COLO668 (cell line): ENCODE data around the gene HS6ST1.
A peak's percentile ranks its signal among the peaks of the same experiment; 100 is the strongest.

ENCODE experiments used
- DNase-seq: peaks from one replicate; lab custom pipeline; 2025; ENCODE audit not compliant: unreplicated experiment; lab: John Stamatoyannopoulos, UW

HS6ST1 gene

GRCh38 chr2:128300151-128301020 lies 18.3 kb downstream of the HS6ST1 start:
- no peak for DNase-seq

GRCh38 chr2:128299628-128300027 lies 19.0 kb downstream of the HS6ST1 start:
- DNase-seq: no peak

- no peak for DNase-seq
Observed at GRCh38 chr2:128298846-128299507, 19.7 kb downstream of the HS6ST1 start.

- no peak for DNase-seq
Observed at GRCh38 chr2:128298286-128298685, 20.4 kb downstream of the HS6ST1 start.

GRCh38 chr2:128293870-128294455 lies 24.7 kb downstream of the HS6ST1 start:
- no peak for DNase-seq

- no peak for DNase-seq
Observed at GRCh38 chr2:128293426-128293755, 25.3 kb downstream of the HS6ST1 start.

- DNase-seq: no peak
Observed at GRCh38 chr2:128292599-128293425, 25.9 kb downstream of the HS6ST1 start.

GRCh38 chr2:128291844-128292598 lies 26.6 kb downstream of the HS6ST1 start:
- DNase-seq: no peak

- peak; percentile 12 for DNase-seq
Observed at GRCh38 chr2:128291161-128291843, 27.4 kb downstream of the HS6ST1 start.

- no peak for DNase-seq
Observed at GRCh38 chr2:128290356-128290755, 28.3 kb downstream of the HS6ST1 start.

GRCh38 chr2:128289439-128289838 lies 29.2 kb downstream of the HS6ST1 start:
- no peak for DNase-seq

- no peak for DNase-seq
Observed at GRCh38 chr2:128288781-128289180, 29.9 kb downstream of the HS6ST1 start.

- no peak for DNase-seq
Observed at GRCh38 chr2:128287780-128288735, 30.6 kb downstream of the HS6ST1 start.

- no peak for DNase-seq
Observed at GRCh38 chr2:128286905-128287779, 31.5 kb downstream of the HS6ST1 start.

GRCh38 chr2:128286011-128286721 lies 32.5 kb downstream of the HS6ST1 start:
- DNase-seq: no peak

- DNase-seq: no peak
Observed at GRCh38 chr2:128285329-128285931, 33.2 kb downstream of the HS6ST1 start.

GRCh38 chr2:128284841-128285240 lies 33.8 kb downstream of the HS6ST1 start:
- DNase-seq: no peak
